ENCODE measurements around the gene PRKN.
"Not testable (repeated sequence)": the region's sequence is repeated elsewhere in the genome, so short reads cannot be mapped to it uniquely, and the experiment has no call there.

The PRKN gene

GRCh38 chr6:162421004-162421403 is 306.6 kb downstream of the PRKN start:
- DNase-seq: no peak

- no peak for DNase-seq
Observed at GRCh38 chr6:162416831-162417537, 310.6 kb downstream of the PRKN start.

GRCh38 chr6:162416307-162416706 is 311.3 kb downstream of the PRKN start:
- no peak for DNase-seq

GRCh38 chr6:162409741-162410691 is 317.6 kb downstream of the PRKN start:
- no peak for DNase-seq

GRCh38 chr6:162408826-162409535 is 318.6 kb downstream of the PRKN start:
- no peak for DNase-seq

- DNase-seq: no peak
Observed at GRCh38 chr6:162404951-162405350, 322.6 kb downstream of the PRKN start.

GRCh38 chr6:162403031-162403430 is 324.5 kb downstream of the PRKN start:
- no peak for DNase-seq

- DNase-seq: no peak
Observed at GRCh38 chr6:162395181-162395580, 332.4 kb downstream of the PRKN start.

- not testable (repeated sequence) for DNase-seq
Observed at GRCh38 chr6:162390961-162391811, 336.4 kb downstream of the PRKN start.

- no peak for DNase-seq
Observed at GRCh38 chr6:162389343-162390085, 338.1 kb downstream of the PRKN start.

- DNase-seq: no peak
Observed at GRCh38 chr6:162388383-162388777, 339.2 kb downstream of the PRKN start.

- no peak for DNase-seq
Observed at GRCh38 chr6:162387718-162388382, 339.7 kb downstream of the PRKN start.

GRCh38 chr6:162385980-162386379 is 341.6 kb downstream of the PRKN start:
- no peak for DNase-seq

GRCh38 chr6:162379757-162380409 is 347.7 kb downstream of the PRKN start:
- no peak for DNase-seq

GRCh38 chr6:162377735-162378134 is 349.8 kb downstream of the PRKN start:
- no peak for DNase-seq

GRCh38 chr6:162373868-162374267 is 353.7 kb downstream of the PRKN start:
- DNase-seq: no peak

GRCh38 chr6:162373192-162373591 is 354.4 kb downstream of the PRKN start:
- no peak for DNase-seq

GRCh38 chr6:162372106-162372505 is 355.5 kb downstream of the PRKN start:
- no peak for DNase-seq

- DNase-seq: no peak
Observed at GRCh38 chr6:162371121-162371520, 356.4 kb downstream of the PRKN start.

GRCh38 chr6:162369091-162369490 is 358.5 kb downstream of the PRKN start:
- no peak for DNase-seq

- no peak for DNase-seq
Observed at GRCh38 chr6:162364488-162364887, 363.1 kb downstream of the PRKN start.
